ENCODE measurements around the gene C6orf136. TPM values are rescaled to one million over a fixed set of nuclear protein-coding genes. Genes with fewer than 3 reads are reported as not detected.
A peak's percentile ranks its signal among the peaks of the same experiment; 100 is the strongest.

The C6orf136 gene
- total RNA-seq, 1 donor from 2014 or later = 4.6 TPM

GRCh38 chr6:30601815-30602641 is 44.9 kb upstream of the C6orf136 start:
- TF ChIP-seq CTCF (conservative IDR thresholded peaks at IDR 0.05; ENCODE audit: low read depth, low read length) = no peak
- no peak overlapping the region for H3K4me3 ChIP-seq (ENCODE audit: low read depth, low read length)
- DNase-seq (ENCODE audit: low read depth) = no peak

- DNase-seq (ENCODE audit: low read depth) = no peak
- no peak overlapping the region for H3K4me3 ChIP-seq (ENCODE audit: low read depth, low read length)
- TF ChIP-seq CTCF (conservative IDR thresholded peaks at IDR 0.05; ENCODE audit: low read depth, low read length) = no peak
Observed at GRCh38 chr6:30603961-30604360, 43.0 kb upstream of the C6orf136 start.

GRCh38 chr6:30610065-30610464 is 36.9 kb upstream of the C6orf136 start:
- TF ChIP-seq CTCF (conservative IDR thresholded peaks at IDR 0.05; ENCODE audit: low read depth, low read length) = no peak
- H3K4me3 ChIP-seq (ENCODE audit: low read depth, low read length) = no peak overlapping the region
- no peak for DNase-seq (ENCODE audit: low read depth)

DNA sequence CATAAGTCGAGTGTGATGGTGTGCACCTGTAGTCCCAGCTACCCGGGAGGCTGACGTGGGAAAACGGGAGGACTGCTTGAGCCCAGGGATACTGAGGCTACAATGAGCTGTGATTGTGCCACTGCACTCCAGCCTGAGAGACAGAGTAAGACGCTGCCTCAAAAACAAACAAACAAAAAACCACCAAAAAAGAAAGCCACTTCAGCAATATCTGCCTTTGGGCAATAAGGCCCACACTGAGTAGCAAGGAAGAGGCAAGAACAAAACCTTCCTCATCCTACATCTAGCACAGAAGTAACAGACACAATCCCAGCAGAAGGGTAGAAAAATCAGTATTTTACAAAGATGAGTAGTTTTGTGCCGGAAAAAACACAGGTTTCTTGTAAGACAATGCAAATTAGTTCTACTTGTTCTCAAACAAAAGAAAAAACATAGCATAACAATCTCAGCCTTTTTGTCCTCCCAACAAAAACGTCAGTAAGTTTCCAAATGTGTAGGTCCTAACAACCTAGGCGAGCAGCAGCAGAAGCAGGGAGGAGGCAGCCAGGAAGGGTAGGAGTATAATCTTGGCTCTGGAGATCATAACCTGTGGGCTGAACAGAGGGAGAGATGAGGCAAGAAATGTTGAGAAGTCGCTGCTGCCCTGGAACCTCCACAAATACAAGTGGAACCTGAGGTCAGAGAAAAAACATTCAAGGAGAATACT is 35.6 kb upstream of the C6orf136 start:
- no peak overlapping the region for H3K4me3 ChIP-seq (ENCODE audit: low read depth, low read length)
- no peak for TF ChIP-seq CTCF (conservative IDR thresholded peaks at IDR 0.05; ENCODE audit: low read depth, low read length)
- no peak for DNase-seq (ENCODE audit: low read depth)

GRCh38 chr6:30611856-30612194 is 35.1 kb upstream of the C6orf136 start:
- no peak for TF ChIP-seq CTCF (conservative IDR thresholded peaks at IDR 0.05; ENCODE audit: low read depth, low read length)
- H3K4me3 ChIP-seq (ENCODE audit: low read depth, low read length) = no peak overlapping the region
- DNase-seq (ENCODE audit: low read depth) = no peak

DNA sequence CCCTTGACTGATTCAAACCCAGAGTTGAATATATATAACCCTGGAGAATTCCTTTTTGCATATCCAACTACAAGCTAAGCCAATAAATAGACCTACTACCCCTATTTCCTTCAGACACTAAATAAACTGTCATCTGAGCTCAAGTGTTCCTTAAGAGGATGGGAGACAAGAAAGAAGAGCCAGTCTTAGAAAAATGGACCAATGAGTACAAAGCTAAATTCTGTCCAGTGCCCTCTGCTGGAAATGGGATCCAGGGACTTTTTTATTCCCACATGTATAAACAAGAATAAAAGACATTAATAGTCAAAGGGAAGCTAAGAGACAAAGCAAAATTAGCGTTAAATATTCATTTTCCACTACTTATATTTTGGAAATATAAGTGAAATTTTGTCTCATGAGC is 34.7 kb upstream of the C6orf136 start:
- no peak for DNase-seq (ENCODE audit: low read depth)
- peak; percentile 51 for TF ChIP-seq CTCF (conservative IDR thresholded peaks at IDR 0.05; ENCODE audit: low read depth, low read length)
- H3K4me3 ChIP-seq (ENCODE audit: low read depth, low read length) = no peak overlapping the region

Measured in epithelial cell of proximal tubule (primary cell).